DOHH2 (cell line): ENCODE measurements around the gene DPP6.

ENCODE experiments used
- H3F3A ChIP-seq: fragments of 200-600 bp; sonication (generic), shearing (Covaris generic); 2 replicates; pipeline ENCODE4 v1.6.0; 2016; ENCODE audit warnings: antibody characterized with exemption, mild to moderate bottlenecking; ENCODE audit not compliant: control insufficient read depth, insufficient read depth
- H3K27ac ChIP-seq: fragments of 200-600 bp; sonication (generic); 2 replicates; pipeline ENCODE4 v1.5.1; 2014; ENCODE audit warnings: low read depth, mild to moderate bottlenecking, low read length, moderate library complexity
- H3K27me3 ChIP-seq: fragments of 200-600 bp; sonication (generic); 2 replicates; pipeline ENCODE4 v1.6.1; 2014; ENCODE audit warnings: mild to moderate bottlenecking, low read length, mixed read lengths; ENCODE audit not compliant: control insufficient read depth
- H3K36me3 ChIP-seq: fragments of 200-600 bp; sonication (generic); 2 replicates; pipeline ENCODE4 v1.6.1; 2014; ENCODE audit warnings: mild to moderate bottlenecking, low read length, moderate library complexity, mixed read lengths; ENCODE audit not compliant: control insufficient read depth
- H3K4me1 ChIP-seq: fragments of 200-600 bp; sonication (generic); 2 replicates; pipeline ENCODE4 v1.6.1; 2014; ENCODE audit warnings: mild to moderate bottlenecking, low read length, mixed read lengths; ENCODE audit not compliant: control insufficient read depth
- H3K4me2 ChIP-seq: fragments of 200-600 bp; sonication (generic); 2 replicates; pipeline ENCODE4 v1.6.0; 2014; ENCODE audit warnings: mild to moderate bottlenecking, low read length, moderate library complexity
- H3K4me3 ChIP-seq: fragments of 200-600 bp; sonication (generic); 2 replicates; pipeline ENCODE4 v1.5.1; 2014; ENCODE audit warnings: mild to moderate bottlenecking, low read length, mixed read lengths
- H3K79me2 ChIP-seq: fragments of 200-600 bp; sonication (generic); 2 replicates; pipeline ENCODE4 v1.6.1; 2014; ENCODE audit warnings: mild to moderate bottlenecking, low read length, mixed read lengths; ENCODE audit not compliant: control insufficient read depth
- H3K9me2 ChIP-seq: fragments of 200-600 bp; sonication (generic); replicated peaks from 2 replicates; pipeline ENCODE4 v1.6.1; 2014; ENCODE audit warnings: mild to moderate bottlenecking, low read length, mixed read lengths; ENCODE audit not compliant: control insufficient read depth
- H3K9me3 ChIP-seq: fragments of 200-600 bp; sonication (generic); 2 replicates; pipeline ENCODE4 v1.6.1; 2014; ENCODE audit warnings: antibody characterized with exemption, low read length, mixed read lengths; ENCODE audit not compliant: control insufficient read depth, insufficient read depth
- H4K20me1 ChIP-seq: fragments of 200-600 bp; sonication (generic); 2 replicates; pipeline ENCODE4 v1.6.0; 2014; ENCODE audit warnings: low read depth, mild to moderate bottlenecking, antibody characterized with exemption, low read length, moderate library complexity; ENCODE audit not compliant: control insufficient read depth, insufficient read depth
- EZH2phosphoT487 ChIP-seq: fragments of 200-600 bp; sonication (generic); IDR thresholded peaks from 2 replicates; pipeline ENCODE4 v1.6.1; 2017; ENCODE audit warnings: borderline replicate concordance, mild to moderate bottlenecking, antibody characterized with exemption, low read length, moderate library complexity, mixed read lengths
- TF ChIP-seq, protein P1 (sequence below): fragments of 200-600 bp; sonication (generic); IDR thresholded peaks from one replicate; pipeline ENCODE4 v1.5.1; 2014; ENCODE audit warnings: antibody characterized with exemption, mild to moderate bottlenecking, low read depth, low read length; ENCODE audit not compliant: poor library complexity, severe bottlenecking

The DPP6 gene

DNA sequence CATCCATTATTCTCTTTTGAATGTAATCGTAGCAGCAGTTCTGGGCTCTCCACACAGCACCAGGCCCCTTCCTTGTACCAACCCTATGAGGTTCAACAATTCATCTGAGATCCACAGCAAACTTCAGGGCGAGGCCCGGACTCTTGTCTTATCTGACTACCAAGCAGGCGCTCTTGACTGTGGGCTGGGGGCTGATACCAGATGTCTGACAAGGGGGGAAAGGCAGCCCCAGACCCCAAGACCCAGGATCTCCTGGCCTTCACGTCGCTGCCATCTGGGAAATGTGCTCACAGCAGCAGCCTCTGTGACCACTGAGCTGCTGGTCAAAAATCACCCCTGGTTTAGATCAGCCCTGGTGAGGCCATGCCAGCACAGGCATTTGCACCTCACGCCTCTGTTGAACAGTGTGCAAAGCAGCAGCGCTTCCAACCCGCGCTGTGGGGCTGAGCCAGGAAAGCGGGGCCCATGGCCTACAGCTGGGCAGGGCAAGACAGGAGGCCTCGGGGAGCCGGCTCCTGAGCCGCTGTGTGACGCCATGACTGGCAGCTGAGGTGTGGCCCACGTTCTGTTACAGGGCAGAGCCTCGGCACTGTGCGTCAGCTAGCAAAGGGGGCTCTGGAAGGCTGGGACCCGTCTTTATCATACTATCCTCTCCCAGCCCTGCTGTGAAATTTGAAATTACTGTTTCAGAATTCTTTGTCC is 806.8 kb downstream of the DPP6 start:
- Histone ChIP-seq H3K27ac (no peak overlapping the region), H3K9me3 (no peaks in the 10 kb centered on the region), H4K20me1 (no peaks in the 10 kb centered on the region), H3K4me3 (no peak overlapping the region), H3K27me3 (no peaks in the 10 kb centered on the region), H3F3A (no peaks in the 10 kb centered on the region), H3K36me3 (no peaks in the 10 kb centered on the region), H3K4me1 (0 out of 2 replicates have a peak, but pooled peaks cover 3% of the 10 kb centered on the region), H3K79me2 (no peaks in the 10 kb centered on the region), H3K4me2 (no peak overlapping the region), H3K9me2 (no peaks in the 10 kb centered on the region)
- TF ChIP-seq, protein P1, sequence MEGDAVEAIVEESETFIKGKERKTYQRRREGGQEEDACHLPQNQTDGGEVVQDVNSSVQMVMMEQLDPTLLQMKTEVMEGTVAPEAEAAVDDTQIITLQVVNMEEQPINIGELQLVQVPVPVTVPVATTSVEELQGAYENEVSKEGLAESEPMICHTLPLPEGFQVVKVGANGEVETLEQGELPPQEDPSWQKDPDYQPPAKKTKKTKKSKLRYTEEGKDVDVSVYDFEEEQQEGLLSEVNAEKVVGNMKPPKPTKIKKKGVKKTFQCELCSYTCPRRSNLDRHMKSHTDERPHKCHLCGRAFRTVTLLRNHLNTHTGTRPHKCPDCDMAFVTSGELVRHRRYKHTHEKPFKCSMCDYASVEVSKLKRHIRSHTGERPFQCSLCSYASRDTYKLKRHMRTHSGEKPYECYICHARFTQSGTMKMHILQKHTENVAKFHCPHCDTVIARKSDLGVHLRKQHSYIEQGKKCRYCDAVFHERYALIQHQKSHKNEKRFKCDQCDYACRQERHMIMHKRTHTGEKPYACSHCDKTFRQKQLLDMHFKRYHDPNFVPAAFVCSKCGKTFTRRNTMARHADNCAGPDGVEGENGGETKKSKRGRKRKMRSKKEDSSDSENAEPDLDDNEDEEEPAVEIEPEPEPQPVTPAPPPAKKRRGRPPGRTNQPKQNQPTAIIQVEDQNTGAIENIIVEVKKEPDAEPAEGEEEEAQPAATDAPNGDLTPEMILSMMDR = no peak
- no peak for TF ChIP-seq EZH2phosphoT487

DNA sequence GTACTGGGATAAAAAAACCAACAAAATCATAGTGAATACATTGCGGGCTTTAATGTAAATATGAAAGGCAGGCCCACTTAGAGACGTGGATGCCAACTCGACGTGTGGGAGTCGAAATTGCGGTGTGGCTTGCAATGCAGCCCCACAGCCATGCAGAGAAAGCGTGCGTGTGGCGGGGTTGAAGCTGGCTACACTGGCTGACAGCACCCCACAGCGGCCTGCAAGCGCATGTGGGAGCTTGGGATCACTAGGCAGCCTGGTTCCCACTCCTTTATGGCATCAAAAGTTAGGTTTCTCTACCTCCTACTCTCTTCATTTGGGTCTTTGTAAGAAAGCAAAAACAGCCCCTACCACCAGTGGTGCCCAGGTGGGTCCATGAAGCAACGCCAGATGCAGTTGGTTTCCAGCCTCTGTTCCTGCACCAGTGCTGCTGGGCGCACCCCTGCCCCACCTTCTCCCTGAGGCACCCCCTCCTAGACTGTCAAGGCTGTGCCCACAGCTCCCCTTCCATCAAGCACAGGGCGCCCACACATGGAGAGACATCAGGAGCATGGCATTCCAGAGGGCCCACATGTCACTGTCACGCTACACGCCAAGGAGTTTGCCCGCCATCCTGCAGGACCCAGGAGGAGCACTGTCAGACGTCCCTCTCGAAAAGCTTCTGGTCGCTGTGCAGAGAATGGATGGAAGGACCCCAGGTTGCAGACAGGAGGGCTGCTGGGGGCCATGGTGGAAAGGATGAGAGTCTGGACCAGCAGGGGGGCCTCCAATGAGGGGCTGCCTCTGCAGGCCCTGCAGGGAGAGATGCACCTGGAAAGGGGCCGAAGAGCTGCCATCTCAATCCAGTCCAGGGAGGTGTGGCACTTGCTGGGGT is 807.8 kb downstream of the DPP6 start:
- no peaks in the 10 kb centered on the region for H3K9me3 ChIP-seq
- H3K9me2 ChIP-seq = no peaks in the 10 kb centered on the region
- no peaks in the 10 kb centered on the region for H3K79me2 ChIP-seq
- no peaks in the 10 kb centered on the region for H3K27me3 ChIP-seq
- no peak overlapping the region for H3K4me3 ChIP-seq
- H3K4me2 ChIP-seq = no peak overlapping the region
- H3K27ac ChIP-seq = no peak overlapping the region
- H4K20me1 ChIP-seq = no peaks in the 10 kb centered on the region
- no peaks in the 10 kb centered on the region for H3F3A ChIP-seq
- H3K4me1 ChIP-seq = 0 out of 2 replicates have a peak, but pooled peaks cover 3% of the 10 kb centered on the region
- no peaks in the 10 kb centered on the region for H3K36me3 ChIP-seq
- TF ChIP-seq EZH2phosphoT487 = no peak
- TF ChIP-seq, protein P1 = no peak

DNA sequence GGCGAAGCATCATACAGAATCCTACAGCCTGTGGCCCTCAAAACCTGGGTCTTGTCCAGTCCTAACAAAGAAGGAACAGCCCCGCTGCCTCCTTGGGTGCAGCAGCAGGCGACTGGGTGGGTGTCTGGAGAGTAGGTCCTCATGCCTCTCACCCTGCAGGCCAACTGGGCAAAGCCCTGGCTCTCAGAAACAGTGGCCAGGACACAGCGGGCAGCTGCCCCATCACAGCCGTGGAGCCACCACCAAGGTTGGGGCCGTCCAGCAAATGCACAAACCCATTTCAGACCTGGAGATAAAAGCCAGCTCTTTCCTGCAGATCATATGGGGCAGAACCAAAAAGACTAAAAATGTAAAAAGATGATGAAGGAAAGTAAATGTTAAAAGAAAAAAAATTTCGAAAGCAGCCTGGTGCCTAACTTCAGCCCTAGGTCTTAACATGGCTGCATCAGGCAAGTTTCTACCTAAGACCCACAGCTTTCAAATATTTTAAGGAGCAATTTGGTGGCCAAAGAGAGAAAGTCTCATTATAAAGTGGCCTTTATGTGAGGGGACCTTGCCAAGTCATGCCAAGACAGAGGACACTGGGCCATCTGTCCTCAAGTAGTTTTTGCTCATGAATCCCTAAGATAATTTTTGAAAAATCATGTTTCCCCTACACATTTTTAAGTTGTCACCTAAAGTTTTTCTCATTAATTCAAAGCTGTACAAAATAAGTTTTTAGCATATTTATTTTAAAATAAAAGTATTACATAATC is 808.6 kb downstream of the DPP6 start:
- Histone ChIP-seq H3K9me3 (no peaks in the 10 kb centered on the region), H3K27me3 (no peaks in the 10 kb centered on the region), H3K4me3 (no peak overlapping the region), H3K9me2 (no peaks in the 10 kb centered on the region), H3K4me1 (0 out of 2 replicates have a peak, but pooled peaks cover 3% of the 10 kb centered on the region), H3K4me2 (no peak overlapping the region), H3K36me3 (no peaks in the 10 kb centered on the region), H3K79me2 (no peaks in the 10 kb centered on the region), H3K27ac (no peak overlapping the region), H4K20me1 (no peaks in the 10 kb centered on the region), H3F3A (no peaks in the 10 kb centered on the region)
- TF ChIP-seq, protein P1 = no peak
- TF ChIP-seq EZH2phosphoT487 = no peak
